OCI-LY7 (cell line): ENCODE data around the gene B3GALT4. TPM values are rescaled to one million over a fixed set of nuclear protein-coding genes. Genes with fewer than 3 reads are reported as not detected.

Experiments used
- BruUV-seq: library from RNA; stranded (reverse); fragments of 400-500 nt; replicated peaks from 2 replicates; lab custom pipeline; 2021; lab: Mats Ljungman, UMichigan
- CTCF ChIA-PET: fragments of 300-600 bp; sonication (Branson Sonifier 250); formaldehyde crosslinking; loops from one replicate; lab custom pipeline; 2022; ENCODE audit warnings: antibody characterized with exemption; ENCODE audit not compliant: unreplicated experiment; lab: Charles Lee
- POLR2A ChIA-PET: fragments of 300-600 bp; sonication (Branson Sonifier 250); formaldehyde crosslinking; loops from one replicate; lab custom pipeline; 2022; ENCODE audit warnings: antibody characterized with exemption; lab: Charles Lee
- DNase-seq: peaks from one replicate; pipeline ENCODE4 v3.0.0-alpha.2; 2015; ENCODE audit warnings: low spot score
- H2AFZ ChIP-seq: fragments of 200-600 bp; sonication (generic), shearing (Covaris generic); 2 replicates; pipeline ENCODE4 v1.6.1; 2014; ENCODE audit warnings: mild to moderate bottlenecking, antibody characterized with exemption, low read length, moderate library complexity
- H3K27ac ChIP-seq: fragments of 200-600 bp; sonication (generic); 2 replicates; pipeline ENCODE4 v1.5.1; 2014; ENCODE audit warnings: mixed run types, low read depth, mild to moderate bottlenecking, moderate library complexity, low read length, inconsistent platforms; ENCODE audit not compliant: poor library complexity, severe bottlenecking
- H3K36me3 ChIP-seq: fragments of 200-600 bp; sonication (generic); 2 replicates; pipeline ENCODE4 v1.6.1; 2014; ENCODE audit warnings: mild to moderate bottlenecking, antibody characterized with exemption, low read length, moderate library complexity, mixed read lengths; ENCODE audit not compliant: insufficient read depth
- H3K4me1 ChIP-seq: fragments of 200-600 bp; sonication (generic); 2 replicates; pipeline ENCODE4 v1.5.1; 2014; ENCODE audit warnings: mild to moderate bottlenecking, low read length; ENCODE audit not compliant: insufficient read depth, poor library complexity, severe bottlenecking
- H3K4me2 ChIP-seq: fragments of 200-600 bp; sonication (generic); 2 replicates; pipeline ENCODE4 v1.6.1; 2014; ENCODE audit warnings: mild to moderate bottlenecking, low read length
- H3K4me3 ChIP-seq: fragments of 200-600 bp; sonication (generic); 2 replicates; pipeline ENCODE4 v1.5.1; 2014; ENCODE audit warnings: mild to moderate bottlenecking, low read depth, low read length; ENCODE audit not compliant: poor library complexity, severe bottlenecking
- H3K79me2 ChIP-seq: fragments of 200-600 bp; sonication (generic); 2 replicates; pipeline ENCODE4 v1.6.1; 2016; ENCODE audit warnings: low read depth, mild to moderate bottlenecking, low read length, moderate library complexity, mixed read lengths; ENCODE audit not compliant: insufficient read depth
- H3K9me2 ChIP-seq: fragments of 200-600 bp; sonication (generic); 2 replicates; pipeline ENCODE4 v1.6.1; 2016; ENCODE audit warnings: mild to moderate bottlenecking, low read length, mixed read lengths; ENCODE audit not compliant: insufficient read depth
- H3K9me3 ChIP-seq: fragments of 200-600 bp; sonication (generic); 2 replicates; pipeline ENCODE4 v1.6.1; 2014; ENCODE audit warnings: mild to moderate bottlenecking, mixed run types, low read length, mixed read lengths
- H4K20me1 ChIP-seq: fragments of 200-600 bp; sonication (generic); 2 replicates; pipeline ENCODE4 v1.6.1; 2014; ENCODE audit warnings: mild to moderate bottlenecking, antibody characterized with exemption, low read length, moderate library complexity, mixed read lengths; ENCODE audit not compliant: insufficient read depth
- EZH2phosphoT487 ChIP-seq: fragments of 200-600 bp; sonication (generic); IDR thresholded peaks from 2 replicates; pipeline ENCODE4 v1.6.1; 2018; ENCODE audit warnings: low read depth, borderline replicate concordance, mild to moderate bottlenecking, mixed run types, antibody characterized with exemption, low read length, moderate library complexity, mixed read lengths
- intact Hi-C: fragments of 100-400 bp; cut with micrococcal nuclease; formaldehyde crosslinking; loops from one replicate; pipeline ENCODE4 v1.10.0; 2022; ENCODE audit not compliant: unreplicated experiment
- total RNA-seq, 2 experiments: library from RNA; depleted of rRNA in 1 of 2; stranded (reverse); fragments of >200 nt in 1 of 2; shearing (Covaris generic) in 1 of 2; gene quantifications; 2 replicates each; pipeline ENCODE4 v1.2.3, GENCODE V29; 2014 to 2022
- TF ChIP-seq, protein P1 (sequence below): fragments of 200-600 bp; sonication (generic); conservative IDR thresholded peaks from 2 replicates; pipeline ENCODE4 v1.5.1; 2014; ENCODE audit warnings: mild to moderate bottlenecking, antibody characterized with exemption, low read length, moderate library complexity, mixed read lengths

The B3GALT4 gene
- total RNA-seq, 2 experiments from 2014 or later = 14.1 to 14.2 TPM

- H3K27ac ChIP-seq = peak overlapping the region; percentile 93
- ChIA-PET CTCF (no interaction called here), POLR2A (interaction anchor here (0.5 to 2.5 kb wide), 10 partner anchors 23 to 1047 kb away, joined by 3 to 19 read pairs (median 4); partner anchors contain the start of gene RGL2)
- H3K9me2 ChIP-seq = no peaks in the 10 kb centered on the region
- no peaks in the 10 kb centered on the region for H3K9me3 ChIP-seq
- TF ChIP-seq, protein P1, sequence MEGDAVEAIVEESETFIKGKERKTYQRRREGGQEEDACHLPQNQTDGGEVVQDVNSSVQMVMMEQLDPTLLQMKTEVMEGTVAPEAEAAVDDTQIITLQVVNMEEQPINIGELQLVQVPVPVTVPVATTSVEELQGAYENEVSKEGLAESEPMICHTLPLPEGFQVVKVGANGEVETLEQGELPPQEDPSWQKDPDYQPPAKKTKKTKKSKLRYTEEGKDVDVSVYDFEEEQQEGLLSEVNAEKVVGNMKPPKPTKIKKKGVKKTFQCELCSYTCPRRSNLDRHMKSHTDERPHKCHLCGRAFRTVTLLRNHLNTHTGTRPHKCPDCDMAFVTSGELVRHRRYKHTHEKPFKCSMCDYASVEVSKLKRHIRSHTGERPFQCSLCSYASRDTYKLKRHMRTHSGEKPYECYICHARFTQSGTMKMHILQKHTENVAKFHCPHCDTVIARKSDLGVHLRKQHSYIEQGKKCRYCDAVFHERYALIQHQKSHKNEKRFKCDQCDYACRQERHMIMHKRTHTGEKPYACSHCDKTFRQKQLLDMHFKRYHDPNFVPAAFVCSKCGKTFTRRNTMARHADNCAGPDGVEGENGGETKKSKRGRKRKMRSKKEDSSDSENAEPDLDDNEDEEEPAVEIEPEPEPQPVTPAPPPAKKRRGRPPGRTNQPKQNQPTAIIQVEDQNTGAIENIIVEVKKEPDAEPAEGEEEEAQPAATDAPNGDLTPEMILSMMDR = no peak
- no peak for TF ChIP-seq EZH2phosphoT487
- H3K4me1 ChIP-seq = peaks cover 51% of the 10 kb centered on the region
- DNase-seq = peak; percentile 25
- peaks cover 55% of the 10 kb centered on the region for H3K79me2 ChIP-seq
- H2AFZ ChIP-seq = no peak overlapping the region
- peak overlapping the region; percentile 97 for H3K4me3 ChIP-seq
- intact Hi-C loops = loop anchor here (2.0 kb wide), 1 partner anchor 72 kb away; the partner anchor contains the start of genes RXRB and SLC39A7
- H3K4me2 ChIP-seq = peak overlapping the region; percentile 93
- H3K36me3 ChIP-seq = peaks cover 72% of the 10 kb centered on the region
- BruUV-seq = TSS peak; percentile 81
- H4K20me1 ChIP-seq = peaks cover 31% of the 10 kb centered on the region
Observed at GRCh38 chr6:33272275-33273128, 4.4 kb upstream of the B3GALT4 start.

DNA sequence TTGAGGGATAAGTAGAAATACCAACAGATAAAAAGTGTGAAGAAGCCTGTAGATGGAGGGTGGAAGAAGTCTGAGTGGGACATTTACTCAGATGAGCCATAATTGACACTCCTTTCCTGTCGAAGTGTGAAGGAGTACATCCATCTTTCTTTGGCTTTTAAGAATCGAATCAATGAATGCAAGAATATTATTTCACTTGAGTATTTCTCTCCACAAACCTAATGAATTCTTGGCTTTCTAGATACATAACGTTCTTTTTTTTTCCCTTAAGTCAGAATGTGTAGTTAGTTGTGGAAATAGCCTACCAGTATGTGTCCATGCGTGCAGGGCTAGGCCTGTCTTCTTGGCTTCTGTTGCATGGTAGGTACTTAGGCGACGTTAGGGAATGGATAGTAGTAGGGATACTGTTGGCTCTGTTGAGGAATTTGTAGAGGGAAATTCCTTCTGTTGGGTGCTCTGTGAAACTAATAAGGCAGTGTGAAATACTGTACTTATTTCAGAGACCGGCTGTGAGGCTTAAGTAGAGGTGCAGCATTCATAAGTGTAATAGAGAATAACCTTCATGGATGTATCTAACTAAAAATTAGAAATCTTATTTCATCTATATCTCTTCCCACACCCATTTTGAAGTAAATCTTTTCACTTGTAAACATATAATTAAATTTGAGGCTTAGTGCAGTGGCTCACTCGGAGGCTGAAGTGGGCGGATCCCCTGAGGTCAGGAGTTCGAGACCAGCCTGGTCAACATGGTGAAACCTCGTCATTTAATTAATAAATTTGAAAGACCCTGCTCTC, 3.6 kb upstream of the B3GALT4 start:
- DNase-seq = peak; percentile 32
- intact Hi-C loops = loop anchor here (2.0 kb wide), 1 partner anchor 73 kb away; the partner anchor contains the start of genes RXRB and SLC39A7
- no peaks in the 10 kb centered on the region for H3K9me2 ChIP-seq
- TF ChIP-seq, protein P1 = no peak
- no peak for TF ChIP-seq EZH2phosphoT487
- peak overlapping the region; percentile 97 for H3K4me3 ChIP-seq
- peaks cover 59% of the 10 kb centered on the region for H3K4me1 ChIP-seq
- no peak overlapping the region for H2AFZ ChIP-seq
- H3K9me3 ChIP-seq = no peaks in the 10 kb centered on the region
- H3K27ac ChIP-seq = peak overlapping the region; percentile 93
- POLR2A ChIA-PET = no interaction called here
- peaks cover 72% of the 10 kb centered on the region for H3K36me3 ChIP-seq
- CTCF ChIA-PET = no interaction called here
- peaks cover 55% of the 10 kb centered on the region for H3K79me2 ChIP-seq
- peaks cover 31% of the 10 kb centered on the region for H4K20me1 ChIP-seq
- H3K4me2 ChIP-seq = peak overlapping the region; percentile 93
- no TSS peak for BruUV-seq
